HG03354 (cell line): ENCODE data around the gene IL36RN.

Experiments
- ATAC-seq: cut with Tn5 transposase; IDR thresholded peaks from one replicate; pipeline ENCODE4 v1.9.1; 2021; ENCODE audit warnings: mild to moderate bottlenecking; ENCODE audit not compliant: unreplicated experiment, poor library complexity, severe bottlenecking

Gene IL36RN

DNA sequence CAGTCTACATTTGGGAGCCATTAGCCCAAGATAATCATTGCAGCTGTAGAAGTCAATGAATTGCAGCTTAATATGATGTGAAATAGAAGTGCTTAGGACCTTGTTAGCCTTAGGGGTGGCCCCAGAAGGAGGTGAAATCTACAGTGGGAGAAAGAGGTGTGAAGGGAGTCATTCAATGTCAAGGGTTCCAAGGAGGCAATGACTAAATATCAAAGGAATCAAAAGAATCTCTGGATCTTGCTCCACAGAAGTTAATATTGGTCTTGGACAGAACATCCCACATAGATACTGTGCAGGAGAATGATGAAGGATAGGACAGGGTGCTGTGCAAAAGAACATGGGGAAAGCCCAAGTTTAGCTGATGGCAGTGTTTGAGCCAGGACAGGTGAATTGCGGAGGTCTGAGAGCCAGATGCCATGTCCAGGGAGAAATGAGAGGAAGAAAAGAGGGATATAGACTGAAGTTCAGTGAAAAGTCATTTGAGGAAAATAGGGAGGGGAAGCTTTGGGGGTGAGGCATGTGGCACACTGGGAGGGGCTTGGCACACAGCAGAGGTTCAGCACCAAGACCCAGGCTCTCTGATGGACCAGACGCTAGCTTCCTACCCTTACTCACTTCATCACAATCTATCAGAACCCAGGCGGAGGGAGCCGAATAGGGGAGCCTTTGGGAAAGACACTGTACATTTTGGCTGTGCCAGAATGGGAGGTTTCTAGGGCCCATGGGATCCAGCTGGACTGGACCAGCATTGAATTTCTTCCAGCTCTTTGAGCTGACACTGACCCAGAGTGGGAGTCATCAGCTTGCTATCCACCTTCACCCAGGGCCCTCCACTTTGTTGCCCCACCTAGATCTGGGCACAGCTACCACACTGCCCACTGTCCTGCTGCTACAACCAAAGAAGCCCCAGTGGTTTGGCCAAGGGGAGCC, 10.9 kb downstream of the IL36RN start:
- ATAC-seq: no peak

- ATAC-seq: no peak
Measured at GRCh38 chr2:113070606-113070975, 11.6 kb downstream of the IL36RN start.

DNA sequence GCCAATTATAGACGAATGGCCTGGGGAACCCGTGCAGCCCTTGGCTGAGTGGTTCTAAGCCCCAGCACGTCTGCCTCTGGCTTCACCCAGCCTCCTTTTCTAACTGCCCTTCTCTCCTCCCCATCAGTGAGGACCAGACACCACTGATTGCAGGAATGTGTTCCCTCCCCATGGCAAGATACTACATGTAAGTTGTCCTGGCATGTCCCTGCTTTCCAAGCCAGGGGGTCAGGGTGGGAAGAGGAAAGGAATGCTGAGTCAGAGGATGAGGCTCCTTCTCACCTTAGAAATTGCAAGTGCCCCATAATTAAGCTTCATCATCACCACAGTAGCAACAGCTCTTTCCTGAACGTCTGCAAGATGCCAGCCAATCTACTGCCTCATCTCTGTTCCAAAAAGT, 13.6 kb downstream of the IL36RN start:
- ATAC-seq: no peak

GRCh38 chr2:113073325-113073834, 14.4 kb downstream of the IL36RN start:
- no peak for ATAC-seq

GRCh38 chr2:113075030-113075429, 16.0 kb downstream of the IL36RN start:
- ATAC-seq: no peak

DNA sequence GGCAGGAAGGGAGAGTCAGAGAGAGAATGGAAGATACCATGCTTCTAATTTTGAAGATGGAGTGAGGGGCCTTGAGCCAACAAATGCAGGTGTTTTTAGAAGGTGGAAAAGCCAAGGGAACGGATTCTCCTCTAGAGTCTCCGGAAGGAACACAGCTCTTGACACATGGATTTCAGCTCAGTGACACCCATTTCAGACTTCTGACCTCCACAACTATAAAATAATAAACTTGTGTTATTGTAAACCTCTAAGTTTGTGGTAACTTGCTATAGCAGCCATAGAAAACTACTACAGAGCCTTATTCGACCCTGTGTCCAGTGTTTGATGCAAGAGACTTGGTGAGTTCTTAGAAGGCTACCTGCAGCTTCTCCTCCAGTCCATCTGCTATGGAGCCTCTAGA, 16.6 kb downstream of the IL36RN start:
- ATAC-seq: no peak

GRCh38 chr2:113076954-113077669, 18.1 kb downstream of the IL36RN start:
- no peak for ATAC-seq

DNA sequence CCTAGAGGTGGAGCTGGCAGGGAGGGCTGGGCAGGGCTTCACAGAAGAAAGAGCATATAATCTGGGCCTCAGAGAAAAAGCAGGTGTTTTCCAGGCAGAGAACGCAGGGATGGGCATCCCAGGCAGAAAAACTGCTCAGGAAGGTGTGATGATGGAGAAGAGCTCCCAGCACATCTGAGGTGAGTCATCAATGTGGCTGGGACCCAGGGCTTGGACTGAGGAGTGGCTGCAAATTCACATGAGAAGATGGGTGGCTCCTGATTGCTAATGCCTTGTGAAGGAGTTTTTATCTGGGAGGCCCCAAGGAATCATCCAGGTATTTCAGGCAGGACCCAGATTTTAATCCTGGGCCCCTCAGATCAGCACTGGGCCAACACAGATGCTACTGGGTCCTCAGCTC, 18.9 kb downstream of the IL36RN start:
- ATAC-seq: no peak

GRCh38 chr2:113078350-113078839, 19.4 kb downstream of the IL36RN start:
- ATAC-seq: no peak

GRCh38 chr2:113079131-113079530, 20.1 kb downstream of the IL36RN start:
- ATAC-seq: no peak

DNA sequence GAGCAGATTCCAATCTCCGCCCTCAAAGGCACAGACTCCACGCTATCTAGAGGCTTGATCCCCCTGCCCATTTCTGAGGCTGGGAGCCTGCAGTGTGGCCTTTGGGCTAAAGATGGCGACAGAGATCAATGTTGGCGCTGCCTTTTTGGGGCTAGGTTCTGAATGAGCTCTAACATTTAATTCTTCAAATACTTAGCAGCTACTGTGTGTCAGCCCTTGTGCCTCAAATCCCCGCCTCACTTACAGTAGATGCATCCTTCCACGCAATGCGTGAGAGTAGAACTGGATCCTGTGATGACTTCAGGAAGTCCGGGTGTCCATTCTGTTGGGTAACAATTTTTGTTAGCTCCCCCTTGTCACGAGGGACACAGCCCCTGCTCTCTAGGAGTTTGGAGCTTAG, 21.1 kb downstream of the IL36RN start:
- peak; percentile 71 for ATAC-seq

- no peak for ATAC-seq
Measured at GRCh38 chr2:113081488-113082210, 22.7 kb downstream of the IL36RN start.

DNA sequence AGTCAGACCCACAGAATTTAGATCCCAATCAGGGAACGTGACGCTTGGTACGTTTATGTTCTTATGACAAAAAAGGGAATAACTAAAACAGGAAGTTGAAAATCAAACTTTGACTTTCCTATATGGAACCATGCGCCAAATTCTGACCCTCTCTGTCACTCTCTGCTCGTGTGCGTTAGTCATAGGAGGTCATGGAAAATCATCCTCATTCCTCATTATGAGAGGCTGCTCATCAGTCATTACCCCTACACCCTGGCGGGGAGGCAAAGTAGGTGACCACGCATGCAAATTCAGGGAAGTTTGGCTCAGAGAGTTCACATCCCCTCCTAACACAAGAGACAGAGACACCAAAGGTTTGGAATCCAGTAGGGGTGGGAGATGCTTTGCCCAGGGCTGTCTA, 24.3 kb downstream of the IL36RN start:
- no peak for ATAC-seq

DNA sequence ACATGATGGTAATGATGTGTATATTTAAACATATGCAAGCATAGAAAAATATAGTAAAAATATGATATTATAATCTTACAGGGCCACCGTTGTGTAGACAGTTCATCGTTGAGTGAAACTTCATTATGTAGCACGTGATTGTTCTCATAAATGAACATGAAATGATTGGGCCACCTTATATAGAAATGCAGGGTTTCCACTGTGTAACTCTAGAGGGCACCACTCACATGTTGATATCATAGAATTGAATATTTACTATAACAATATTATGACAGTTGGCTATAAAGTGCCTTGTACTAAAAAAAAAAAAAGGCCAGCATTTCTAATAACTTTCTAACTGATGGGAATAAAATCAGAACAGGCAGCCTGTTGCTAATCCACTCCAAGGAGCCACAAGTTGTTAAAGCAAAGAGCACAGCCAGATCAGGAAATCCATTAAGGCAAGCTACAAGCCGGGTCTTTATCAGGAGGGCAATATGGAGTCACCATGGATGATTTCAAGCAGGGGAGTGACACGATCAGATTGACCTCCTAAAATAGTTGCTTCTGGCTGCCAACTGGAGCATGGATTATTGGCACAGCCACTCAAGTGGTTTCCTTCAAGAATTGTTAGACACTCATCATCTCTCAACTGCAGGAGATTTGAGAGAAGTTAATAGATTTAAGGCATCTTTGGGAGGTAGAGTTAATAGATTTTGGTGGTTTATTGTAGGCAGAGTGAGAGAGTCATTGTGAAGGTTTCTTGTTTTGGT, 25.4 kb downstream of the IL36RN start:
- ATAC-seq: no peak

- ATAC-seq: no peak
Measured at GRCh38 chr2:113085542-113085941, 26.5 kb downstream of the IL36RN start.

DNA sequence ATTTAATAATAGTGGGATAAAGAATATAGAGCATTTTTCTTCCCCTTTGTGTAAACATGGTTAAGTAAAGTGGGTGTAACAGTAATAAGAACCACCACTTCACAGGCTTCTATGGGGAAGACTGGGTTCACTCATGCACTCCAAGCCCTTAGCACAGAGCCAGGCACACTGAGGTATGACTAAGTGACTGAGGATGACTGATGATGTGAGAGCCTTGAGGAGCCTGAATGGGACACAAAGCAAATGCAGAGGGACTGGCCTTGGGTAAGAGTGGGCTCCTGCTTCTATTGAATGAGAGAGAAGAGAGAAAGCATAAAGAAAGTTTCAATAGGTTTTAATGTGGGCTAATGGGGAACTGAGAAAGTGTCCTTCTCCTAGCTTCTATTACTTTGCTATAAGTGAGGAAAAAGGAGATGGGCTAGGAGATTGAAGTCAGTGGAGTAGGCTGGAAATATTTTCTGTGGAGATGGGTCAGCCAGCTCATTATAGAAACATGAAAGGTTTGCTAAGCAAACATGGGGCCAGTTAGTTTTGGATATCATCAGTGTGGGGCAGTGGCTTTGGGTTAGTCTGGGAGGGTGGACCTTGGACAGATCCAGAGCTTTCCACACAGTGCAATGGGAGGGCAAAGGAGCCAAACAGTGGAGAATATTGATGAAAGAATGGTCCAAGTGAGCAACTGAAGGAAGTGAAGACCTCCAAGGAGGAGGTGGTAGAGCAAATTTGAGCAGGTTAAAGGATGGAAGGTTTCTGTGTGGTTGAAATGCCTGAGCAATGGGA, 29.4 kb downstream of the IL36RN start:
- no peak for ATAC-seq

- ATAC-seq: no peak
Measured at GRCh38 chr2:113089916-113090315, 30.9 kb downstream of the IL36RN start.

- no peak for ATAC-seq
Measured at GRCh38 chr2:113091231-113091896, 32.4 kb downstream of the IL36RN start.
